GOT3 (cell line): ENCODE data around the gene BICDL1.

Source experiments
- DNase-seq: peaks from one replicate; lab custom pipeline; 2025; ENCODE audit warnings: mixed read lengths; lab: John Stamatoyannopoulos, UW

BICDL1 gene

GRCh38 chr12:120130011-120130410, 141.0 kb downstream of the BICDL1 start:
- DNase-seq, result no peak

DNA sequence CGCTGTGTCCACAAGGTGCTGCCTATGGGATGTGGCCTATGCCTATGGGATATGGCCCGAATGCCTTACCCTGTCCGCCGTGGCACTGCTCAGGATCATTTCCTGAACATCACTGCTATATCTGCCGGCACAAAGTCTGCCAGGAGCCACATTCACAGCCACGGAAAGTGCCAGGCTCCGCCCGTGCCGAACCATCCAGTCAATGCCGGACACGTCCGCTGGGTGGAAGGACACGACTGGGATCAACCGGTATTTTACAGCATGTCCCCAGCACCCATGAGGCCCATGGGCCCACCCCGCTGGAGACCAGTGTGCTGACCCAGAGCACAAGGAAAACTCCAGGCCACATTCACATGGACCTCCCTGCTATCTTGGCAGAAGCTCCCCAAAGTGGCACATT, 142.1 kb downstream of the BICDL1 start:
- DNase-seq, result no peak

GRCh38 chr12:120132054-120132836, 143.2 kb downstream of the BICDL1 start:
- no peak for DNase-seq

DNA sequence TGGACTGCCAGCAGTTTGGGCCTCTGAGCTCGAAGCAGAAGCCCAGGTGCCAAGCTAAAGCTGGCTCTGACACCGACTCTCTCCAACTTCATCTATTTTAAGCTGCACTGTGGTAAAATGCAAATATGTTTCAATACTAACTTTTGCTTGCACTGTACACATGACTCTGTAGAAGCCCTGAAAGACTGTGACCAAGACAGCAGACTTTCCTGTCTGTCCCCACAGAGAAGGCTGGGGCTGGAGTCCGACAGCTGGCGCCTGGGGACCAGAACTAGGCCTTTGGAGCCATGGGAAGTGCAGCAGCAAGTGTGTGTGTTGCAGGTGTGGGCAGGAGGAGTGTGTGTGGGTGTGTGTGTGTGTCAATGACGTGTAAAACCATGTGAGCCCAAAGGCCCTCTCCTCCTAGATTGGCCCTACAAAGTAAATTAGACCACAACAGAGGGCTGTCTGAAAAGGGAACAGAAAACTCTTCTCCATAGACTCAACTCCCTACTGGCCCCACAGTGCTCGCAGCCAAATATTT, 143.9 kb downstream of the BICDL1 start:
- no peak for DNase-seq

- no peak for DNase-seq
Observed at GRCh38 chr12:120134307-120134980, 145.4 kb downstream of the BICDL1 start.

DNA sequence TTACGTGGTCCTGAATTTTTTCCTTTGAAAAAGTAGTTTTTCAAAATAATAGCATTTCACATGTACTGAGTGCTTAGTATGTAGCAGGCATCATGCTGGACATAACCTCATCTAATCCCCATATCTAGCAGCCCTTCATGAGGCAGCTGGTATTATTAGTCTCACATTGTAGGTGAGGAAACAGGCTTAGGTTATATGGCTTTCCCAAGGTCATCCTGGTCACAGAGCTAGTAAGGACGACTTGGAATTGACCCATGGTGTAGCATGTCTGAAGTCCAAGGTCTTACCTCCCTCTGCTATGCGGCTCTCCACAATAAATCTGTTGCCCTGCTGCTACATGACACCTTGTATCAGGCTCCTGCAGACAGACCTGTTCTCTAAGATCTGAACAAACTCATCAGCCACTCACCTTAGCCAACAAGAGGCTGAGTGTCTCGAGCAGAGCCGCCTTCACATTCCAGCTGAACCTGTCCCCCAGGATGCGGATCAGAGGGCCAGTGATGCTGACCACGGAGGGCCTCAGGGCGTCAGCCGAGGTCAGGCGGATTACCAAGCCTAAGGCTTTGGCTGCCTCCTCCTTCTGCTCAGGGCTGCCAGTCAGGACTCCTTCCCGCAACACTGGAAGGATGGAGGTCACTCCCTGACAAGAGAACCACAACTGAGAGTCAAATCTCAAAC, 147.2 kb downstream of the BICDL1 start:
- DNase-seq, result no peak

DNA sequence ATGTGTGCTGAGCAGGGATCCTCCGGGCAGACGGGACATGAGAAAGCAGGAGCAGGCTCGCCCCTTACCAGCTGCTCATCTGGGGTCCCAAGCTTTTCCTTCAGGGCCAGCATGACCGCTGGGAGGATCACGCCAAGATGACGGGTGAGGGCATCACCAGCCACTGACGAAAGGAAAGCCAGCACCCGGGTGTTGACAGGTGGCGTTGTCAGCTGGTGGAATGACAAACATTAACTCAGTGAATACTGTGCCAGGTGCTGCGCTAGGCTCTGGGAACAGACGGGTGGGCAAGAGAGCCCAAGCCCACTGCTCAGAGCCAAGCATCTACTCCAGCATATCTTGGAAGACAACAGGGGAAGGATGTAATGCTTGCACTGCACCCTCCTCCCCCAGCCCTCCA, 148.8 kb downstream of the BICDL1 start:
- DNase-seq, result no peak

- no peak for DNase-seq
Observed at GRCh38 chr12:120138366-120138765, 149.3 kb downstream of the BICDL1 start.

- no peak for DNase-seq
Observed at GRCh38 chr12:120139958-120140357, 150.9 kb downstream of the BICDL1 start.

- DNase-seq, result no peak
Observed at GRCh38 chr12:120140603-120141002, 151.6 kb downstream of the BICDL1 start.

DNA sequence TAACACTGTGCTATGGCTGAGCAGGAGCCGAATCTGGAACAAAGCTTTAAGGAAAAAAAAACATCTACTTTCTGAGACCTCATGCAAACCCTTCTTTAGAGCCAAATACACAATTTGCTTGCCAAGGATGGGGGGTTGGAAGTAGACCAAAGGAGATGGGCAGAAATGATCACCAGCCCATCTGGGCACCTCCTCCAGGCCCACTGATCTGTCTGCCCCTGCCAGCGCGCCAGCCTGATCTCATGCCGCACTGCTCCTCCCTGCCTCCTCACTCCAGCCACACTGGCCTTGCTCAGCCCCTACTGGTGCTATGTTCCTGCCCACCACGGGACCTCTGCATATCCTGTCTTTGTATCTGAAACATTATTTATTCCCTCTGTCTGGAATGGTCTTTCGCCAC, 152.3 kb downstream of the BICDL1 start:
- DNase-seq, result no peak

- DNase-seq, result no peak
Observed at GRCh38 chr12:120142231-120142877, 153.3 kb downstream of the BICDL1 start.
